ENCODE data around the gene RASGEF1C. TPM values are rescaled to one million over a fixed set of nuclear protein-coding genes. Genes with fewer than 3 reads are reported as not detected.

Gene RASGEF1C
- total RNA-seq, 2 donors from 2014 or later = not detected

GRCh38 chr5:180208038-180208434, 975 bp downstream of the RASGEF1C start:
- no peak for ATAC-seq (ENCODE audit: insufficient number of reproducible peaks, low FRiP score, low read depth)
- Histone ChIP-seq H3K4me3 (no peak overlapping the region), H3K4me1 (ENCODE audit: control insufficient read depth in 1 of 2, low read depth in 2 of 2) (peaks cover 0 to 2% of the 10 kb centered on the region in 2 donors), H3K27ac (no peak overlapping the region), H3K36me3 (no peaks in the 10 kb centered on the region), H3K9me3 (no peaks in the 10 kb centered on the region), H3K27me3 (replicated peaks; ENCODE audit: insufficient read depth) (peaks cover 9% of the 10 kb centered on the region)
- DNase-seq (ENCODE audit: low spot score) = no peak
- no peak for TF ChIP-seq CTCF (IDR thresholded peaks at IDR 0.05)

GRCh38 chr5:180207593-180207992, 1.4 kb downstream of the RASGEF1C start:
- Histone ChIP-seq H3K27me3 (replicated peaks; ENCODE audit: insufficient read depth) (peaks cover 9% of the 10 kb centered on the region), H3K36me3 (no peaks in the 10 kb centered on the region), H3K27ac (no peak overlapping the region), H3K4me1 (ENCODE audit: control insufficient read depth in 1 of 2, low read depth in 2 of 2) (peaks cover 0 to 2% of the 10 kb centered on the region in 2 donors), H3K9me3 (no peaks in the 10 kb centered on the region), H3K4me3 (no peak overlapping the region)
- ATAC-seq (ENCODE audit: insufficient number of reproducible peaks, low FRiP score, low read depth) (no peak), DNase-seq (ENCODE audit: low spot score) (no peak)
- no peak for TF ChIP-seq CTCF (IDR thresholded peaks at IDR 0.05)

GRCh38 chr5:180206993-180207392, 2.0 kb downstream of the RASGEF1C start:
- DNase-seq (ENCODE audit: low spot score) (no peak), ATAC-seq (ENCODE audit: insufficient number of reproducible peaks, low FRiP score, low read depth) (no peak)
- TF ChIP-seq CTCF (IDR thresholded peaks at IDR 0.05) = no peak
- H3K4me3 ChIP-seq = no peak overlapping the region
- peaks cover 9% of the 10 kb centered on the region for H3K27me3 ChIP-seq (replicated peaks; ENCODE audit: insufficient read depth)
- no peaks in the 10 kb centered on the region for H3K9me3 ChIP-seq
- H3K4me1 ChIP-seq (ENCODE audit: control insufficient read depth in 1 of 2, low read depth in 2 of 2) = peaks cover 0 to 2% of the 10 kb centered on the region in 2 donors
- no peaks in the 10 kb centered on the region for H3K36me3 ChIP-seq
- no peak overlapping the region for H3K27ac ChIP-seq

- DNase-seq (ENCODE audit: low spot score) (no peak), ATAC-seq (ENCODE audit: insufficient number of reproducible peaks, low FRiP score, low read depth) (no peak)
- H3K27me3 ChIP-seq (replicated peaks; ENCODE audit: insufficient read depth) = peaks cover 9% of the 10 kb centered on the region
- TF ChIP-seq CTCF (IDR thresholded peaks at IDR 0.05) = no peak
- no peaks in the 10 kb centered on the region for H3K36me3 ChIP-seq
- H3K9me3 ChIP-seq = no peaks in the 10 kb centered on the region
- H3K4me1 ChIP-seq (ENCODE audit: control insufficient read depth in 1 of 2, low read depth in 2 of 2) = peaks cover 0 to 2% of the 10 kb centered on the region in 2 donors
- H3K27ac ChIP-seq = no peak overlapping the region
- H3K4me3 ChIP-seq = no peak overlapping the region
Measured at GRCh38 chr5:180205916-180206315, 3.1 kb downstream of the RASGEF1C start.

- H3K27me3 ChIP-seq (replicated peaks; ENCODE audit: insufficient read depth) = peaks cover 9% of the 10 kb centered on the region
- DNase-seq (ENCODE audit: low spot score) = no peak
Measured at GRCh38 chr5:180204276-180204819, 4.7 kb downstream of the RASGEF1C start.

More at GRCh38 chr5:180204276-180204819, 4.7 kb downstream of the RASGEF1C start:
- no peak for ATAC-seq (ENCODE audit: insufficient number of reproducible peaks, low FRiP score, low read depth)
- Histone ChIP-seq H3K9me3 (no peaks in the 10 kb centered on the region), H3K4me3 (no peak overlapping the region), H3K27ac (no peak overlapping the region), H3K4me1 (ENCODE audit: control insufficient read depth in 1 of 2, low read depth in 2 of 2) (peaks cover 0 to 2% of the 10 kb centered on the region in 2 donors), H3K36me3 (no peaks in the 10 kb centered on the region)
- no peak for TF ChIP-seq CTCF (IDR thresholded peaks at IDR 0.05)
